NOMO-1 (cell line): ENCODE results near the gene COIL.

ENCODE experiments used
- DNase-seq, 2 experiments: peaks; one replicate each; lab custom pipeline; 2025; ENCODE audit not compliant: unreplicated experiment in 2 of 2; lab: John Stamatoyannopoulos, UW

The COIL gene

DNA sequence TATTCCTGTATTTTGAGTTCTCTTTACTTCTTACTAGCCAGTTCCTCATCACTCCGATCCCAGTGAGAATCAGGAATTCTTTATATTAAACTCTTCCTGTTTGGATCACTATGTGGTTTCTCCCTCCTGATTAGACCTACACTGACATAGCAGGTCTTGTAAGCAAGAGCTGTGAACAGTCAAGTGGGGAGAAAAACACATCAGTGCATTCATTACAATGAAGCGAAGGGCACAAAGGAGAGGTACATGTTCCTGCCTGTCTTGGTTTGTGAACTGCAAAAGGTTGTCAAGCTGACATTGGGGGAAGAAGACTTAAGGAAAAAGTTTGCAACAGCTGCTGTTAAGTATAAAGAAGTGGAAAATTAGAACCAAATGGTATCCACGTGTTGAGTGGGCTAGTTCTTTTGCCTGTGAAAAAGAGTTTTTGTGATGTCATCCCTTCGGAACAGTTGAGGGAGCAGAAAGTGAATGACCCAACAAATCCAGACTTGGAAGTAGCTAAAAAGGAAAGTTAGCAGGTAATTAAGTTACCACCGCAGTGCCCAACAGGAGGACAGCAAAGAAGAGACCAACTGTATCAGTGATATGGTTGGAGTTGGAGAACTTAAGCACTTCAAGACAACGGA, 24.0 kb downstream of the COIL start:
- DNase-seq = no peak

DNA sequence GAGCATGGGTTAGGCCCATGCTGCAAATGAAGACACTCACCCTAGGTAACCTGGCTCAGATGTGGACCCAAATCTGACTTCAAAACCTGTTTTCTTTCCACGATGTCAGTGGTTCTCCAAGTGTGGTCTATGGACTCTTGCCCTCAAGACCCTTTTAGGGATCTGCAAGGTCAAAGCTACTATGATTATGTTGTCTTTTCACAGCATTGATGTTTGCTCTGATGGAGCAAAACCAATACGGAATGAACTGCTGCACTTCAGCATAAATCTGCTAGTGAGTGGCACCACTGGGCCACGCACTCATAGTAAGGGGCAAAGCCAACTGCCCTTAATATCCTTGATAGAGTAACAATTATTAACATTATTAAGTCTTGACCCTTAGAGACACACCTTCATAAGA, 25.4 kb downstream of the COIL start:
- no peak for DNase-seq

DNA sequence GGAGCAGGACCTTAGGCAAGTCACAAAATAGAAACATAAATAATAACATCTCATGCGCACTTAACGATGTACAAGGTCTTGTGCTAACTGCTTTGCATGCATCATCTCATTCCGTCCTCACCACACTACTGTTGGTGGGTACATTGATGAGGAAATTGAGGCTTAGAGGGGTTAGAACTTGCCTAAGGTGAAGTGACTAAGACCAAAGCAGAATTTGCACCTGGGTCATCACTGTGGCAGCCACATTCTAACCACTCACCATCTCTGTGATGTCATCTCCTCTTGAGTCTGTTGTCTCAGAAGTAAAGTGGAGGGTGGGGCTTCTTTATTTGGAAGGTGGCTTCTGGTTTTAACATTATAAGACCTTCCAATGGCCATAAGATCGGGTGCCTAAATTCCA, 26.6 kb downstream of the COIL start:
- DNase-seq = no peak

DNA sequence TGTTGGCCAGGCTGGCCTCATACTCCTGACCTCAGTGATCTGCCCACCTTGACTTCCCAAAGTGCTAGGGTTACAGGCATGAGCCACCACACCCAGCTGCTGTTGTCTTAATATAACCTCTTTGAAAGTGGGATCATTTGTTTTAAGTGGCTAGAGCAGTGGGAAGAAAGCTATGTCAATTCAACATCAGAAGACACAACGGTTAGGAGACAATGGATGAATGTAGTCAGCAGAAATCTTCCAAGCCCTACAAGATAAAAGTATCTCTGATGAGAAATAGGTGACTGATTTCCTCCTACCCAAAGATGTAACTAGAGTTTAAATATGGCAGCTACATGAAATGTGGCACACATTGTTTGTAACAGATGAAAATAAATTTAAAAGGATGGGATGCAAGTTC, 27.0 kb downstream of the COIL start:
- no peak for DNase-seq

DNA sequence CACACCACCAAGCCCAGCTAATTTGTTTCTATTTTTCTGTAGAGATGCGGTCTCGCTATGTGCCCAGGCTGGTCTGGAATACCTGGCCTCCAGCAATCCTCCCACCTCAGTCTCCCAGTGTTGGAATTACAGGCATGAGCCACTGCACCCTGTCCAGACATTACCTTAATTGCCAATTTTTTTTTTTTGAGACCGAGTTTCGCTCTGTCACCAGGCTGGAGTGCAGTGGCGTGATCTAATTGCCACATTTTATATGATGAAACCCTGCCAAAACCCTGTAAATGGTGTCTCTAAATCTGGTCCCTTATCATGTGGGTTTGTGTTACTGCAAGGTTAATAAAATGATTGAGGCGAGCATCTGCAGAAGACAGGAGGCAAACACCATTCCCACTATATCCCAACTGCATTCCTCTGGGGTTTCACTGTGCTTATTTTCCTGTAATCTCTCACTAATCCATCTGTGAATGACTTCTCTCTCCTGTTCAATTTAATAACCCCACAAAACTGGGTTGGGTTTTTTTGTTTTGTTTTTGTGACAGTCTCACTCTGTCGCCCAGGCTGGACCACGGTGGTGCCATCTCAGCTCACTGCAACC, 27.6 kb downstream of the COIL start:
- DNase-seq = no peak

DNA sequence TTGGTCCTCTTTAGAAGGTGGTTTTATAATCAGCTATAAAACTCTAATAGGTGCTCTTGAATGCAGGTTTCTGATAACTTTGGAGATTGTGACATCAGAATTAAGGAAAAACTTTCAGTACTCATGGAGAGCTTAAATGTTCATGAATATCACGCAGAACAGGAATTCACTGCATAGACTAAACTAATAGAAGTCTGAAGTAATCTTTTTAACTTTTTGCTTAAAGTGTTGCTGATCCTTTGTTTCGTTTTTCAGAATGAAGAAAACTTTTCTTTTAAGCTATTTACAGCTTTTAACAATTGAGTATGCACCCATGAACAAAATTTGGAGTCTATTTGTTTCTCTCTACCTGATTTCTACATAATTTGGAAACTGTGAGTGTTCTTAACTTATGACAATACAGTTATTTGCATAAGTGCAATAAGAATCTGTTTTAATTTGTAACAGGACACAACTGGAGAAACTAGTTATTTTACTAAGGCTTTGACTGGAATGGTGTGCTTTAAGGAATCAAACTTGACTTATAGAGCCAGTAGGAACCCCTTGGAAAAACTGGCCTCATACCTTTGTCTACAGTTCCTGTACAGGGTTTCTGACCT, 30.0 kb downstream of the COIL start:
- DNase-seq = no peak

DNA sequence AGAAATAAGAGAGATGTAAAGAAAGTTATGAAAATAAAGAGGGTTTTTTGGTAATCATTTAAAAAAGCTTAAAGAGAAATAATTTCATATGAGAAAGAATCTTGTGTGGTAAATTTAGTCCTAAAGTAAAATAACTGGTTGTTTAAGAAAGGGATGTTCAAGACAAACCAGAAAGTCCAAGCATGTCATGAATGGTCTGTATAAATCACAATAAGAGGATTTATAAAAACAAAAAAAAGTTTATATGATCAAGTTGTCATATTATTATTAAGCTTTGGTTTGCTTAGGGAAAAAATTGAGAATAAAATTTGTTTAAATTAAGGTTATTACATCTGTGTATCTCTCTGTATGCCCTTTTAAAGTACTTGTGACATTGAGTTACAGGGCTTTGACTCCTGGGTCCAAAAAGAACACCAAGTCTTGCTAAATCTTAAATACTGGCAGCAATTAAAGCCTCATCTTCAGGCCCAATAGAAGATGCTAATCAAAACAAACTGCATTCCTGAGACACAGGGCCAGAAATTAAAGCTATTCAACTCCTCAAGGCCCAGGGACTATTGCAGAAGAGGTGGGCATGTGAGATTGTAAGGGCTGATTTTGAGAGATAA, 31.4 kb downstream of the COIL start:
- DNase-seq = no peak

DNA sequence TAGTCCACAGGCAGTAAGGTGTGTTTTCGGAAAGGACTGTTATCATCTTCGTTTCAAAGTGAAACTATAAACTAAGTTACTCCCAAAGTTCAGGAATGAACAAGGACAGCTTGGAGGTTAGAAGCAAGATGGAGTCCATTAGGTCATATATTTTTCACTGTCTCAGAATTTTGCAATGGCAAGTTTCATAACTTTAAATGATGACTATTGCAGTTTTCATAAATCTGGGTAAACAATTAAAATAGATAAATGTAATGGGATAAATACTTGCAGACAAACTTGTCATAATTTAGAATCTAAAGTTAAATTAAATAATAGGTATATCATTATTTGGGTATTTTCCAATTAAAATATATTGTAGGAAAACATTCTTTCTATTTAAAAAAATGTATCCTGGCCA, 32.3 kb downstream of the COIL start:
- no peak for DNase-seq

DNA sequence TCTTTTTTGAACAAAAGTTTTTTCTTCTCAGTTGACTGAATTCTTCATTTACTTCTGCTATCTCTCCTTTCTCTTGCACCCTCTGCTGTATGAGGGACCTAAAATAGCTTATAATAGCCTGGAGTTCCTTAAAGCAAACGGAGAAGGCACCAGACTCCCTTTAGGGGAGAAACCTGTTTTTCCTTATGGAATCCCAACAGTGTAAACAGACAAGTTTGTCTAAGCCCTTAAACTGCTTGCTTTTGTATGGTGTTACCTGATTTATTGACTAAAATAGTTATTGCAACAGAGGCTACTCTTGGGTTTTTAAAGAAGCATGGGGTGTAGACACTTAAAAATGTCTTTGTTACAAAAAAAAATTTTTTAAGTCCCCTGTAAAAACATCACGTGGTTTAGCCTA, 34.1 kb downstream of the COIL start:
- peak in 1 of 2 experiments; percentile 32 for DNase-seq

DNA sequence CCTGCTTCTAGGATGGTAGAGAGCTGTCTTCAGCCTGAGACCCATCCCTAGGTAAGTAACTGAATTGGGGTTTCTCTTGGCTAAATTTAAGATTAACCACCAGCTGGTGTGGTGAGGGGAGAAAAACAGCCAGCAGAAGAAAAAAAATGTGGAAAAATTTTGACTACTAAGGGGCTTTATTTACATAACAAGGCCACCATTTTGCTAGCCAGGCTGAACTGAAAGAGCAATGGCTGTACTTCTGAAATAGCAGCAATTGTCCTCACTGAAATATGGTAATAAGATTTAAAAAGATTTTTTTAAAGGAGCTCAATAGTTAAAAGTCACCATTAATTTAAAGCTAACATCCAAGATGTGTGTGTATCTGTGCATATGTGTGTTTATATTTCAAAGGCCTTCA, 34.6 kb downstream of the COIL start:
- no peak for DNase-seq

DNA sequence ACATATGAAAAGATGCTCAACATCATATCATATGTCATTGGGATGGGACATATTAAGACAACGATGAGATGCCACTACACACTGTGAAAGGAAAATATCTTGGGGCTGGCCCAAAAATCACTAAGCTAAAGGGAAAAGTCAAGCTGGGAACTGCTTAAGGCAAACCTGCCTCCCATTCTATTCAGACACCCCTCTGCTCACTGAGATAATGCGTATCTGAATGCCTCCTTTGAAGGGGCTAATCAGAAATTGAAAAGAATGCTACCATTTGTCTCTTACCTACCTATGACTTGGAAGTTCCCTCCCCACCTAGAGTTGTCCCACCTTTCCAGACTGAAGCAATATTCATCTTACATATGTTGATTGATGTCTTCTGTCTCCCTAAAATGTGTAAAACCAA, 35.8 kb downstream of the COIL start:
- DNase-seq = no peak

DNA sequence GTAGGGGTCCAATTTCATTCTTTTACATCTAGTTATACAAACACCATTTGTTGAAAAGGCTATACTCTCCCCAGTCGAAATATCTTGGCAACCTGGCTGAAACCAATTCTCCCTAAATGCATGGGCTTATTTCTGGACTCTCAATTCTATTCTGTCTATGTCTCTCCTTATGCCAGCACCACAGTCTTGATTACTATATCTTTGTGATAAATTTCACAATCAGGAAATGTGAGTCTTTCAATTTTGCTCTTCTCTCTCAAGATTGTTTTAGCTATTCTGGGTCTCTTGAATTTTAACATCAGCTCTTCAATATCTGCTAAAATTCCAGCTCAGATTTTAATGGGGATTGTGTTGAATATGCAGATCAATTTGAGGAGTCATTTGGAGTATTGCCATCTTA, 41.1 kb downstream of the COIL start:
- DNase-seq = peak; percentile 3 to 40

DNA sequence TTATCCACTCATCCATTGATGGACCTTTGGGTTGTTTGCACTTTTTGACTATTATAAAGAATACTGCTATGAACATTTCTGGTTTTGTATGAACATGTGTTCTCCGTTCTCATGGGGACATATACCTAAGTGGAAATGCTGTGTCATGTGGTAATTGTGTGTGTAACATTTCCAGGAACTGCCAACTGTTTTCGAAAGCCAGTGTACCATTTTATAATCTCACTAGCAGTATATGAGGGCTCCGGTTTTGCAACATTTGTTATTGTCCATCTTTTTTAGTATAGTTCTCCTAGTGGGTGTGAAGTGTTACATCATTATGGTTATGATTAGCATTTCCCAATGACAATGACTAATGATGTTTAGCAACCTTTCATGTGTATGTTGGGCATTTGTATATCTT, 41.9 kb downstream of the COIL start:
- DNase-seq = peak; percentile 86 to 96

DNA sequence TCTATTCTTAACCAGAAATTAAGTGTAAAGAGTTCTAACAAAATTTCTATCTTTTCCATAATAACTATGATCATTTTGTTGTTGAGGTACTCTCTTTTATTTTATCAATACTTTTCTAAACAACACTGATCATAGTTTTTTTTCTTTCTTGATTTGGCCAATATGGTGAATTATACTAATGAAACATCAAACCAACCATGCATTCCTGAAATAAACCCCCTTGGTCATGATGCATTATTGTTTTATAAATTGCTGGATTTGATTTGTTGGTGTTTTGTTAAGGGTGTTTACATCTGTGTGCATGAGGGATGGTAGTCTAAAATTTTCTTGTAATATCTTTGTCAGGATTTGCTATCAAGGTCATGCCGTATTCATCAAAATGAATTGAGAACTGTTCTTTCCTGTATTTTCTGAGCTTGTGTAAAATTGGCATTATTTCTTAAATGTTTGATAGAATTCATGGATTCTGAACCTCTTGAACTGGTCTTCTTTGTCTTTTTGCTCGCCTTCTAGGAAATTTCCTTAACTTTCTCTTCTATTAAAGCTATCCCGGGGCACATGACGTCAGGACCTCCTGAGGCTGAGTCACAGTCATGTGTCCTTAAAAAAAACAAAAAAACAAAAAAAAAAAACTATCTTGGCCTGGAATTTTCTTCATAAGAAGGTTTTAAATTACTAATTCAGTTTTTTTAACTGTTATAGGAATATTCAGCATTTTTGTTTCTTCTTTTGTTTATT, 43.1 kb downstream of the COIL start:
- no peak for DNase-seq

DNA sequence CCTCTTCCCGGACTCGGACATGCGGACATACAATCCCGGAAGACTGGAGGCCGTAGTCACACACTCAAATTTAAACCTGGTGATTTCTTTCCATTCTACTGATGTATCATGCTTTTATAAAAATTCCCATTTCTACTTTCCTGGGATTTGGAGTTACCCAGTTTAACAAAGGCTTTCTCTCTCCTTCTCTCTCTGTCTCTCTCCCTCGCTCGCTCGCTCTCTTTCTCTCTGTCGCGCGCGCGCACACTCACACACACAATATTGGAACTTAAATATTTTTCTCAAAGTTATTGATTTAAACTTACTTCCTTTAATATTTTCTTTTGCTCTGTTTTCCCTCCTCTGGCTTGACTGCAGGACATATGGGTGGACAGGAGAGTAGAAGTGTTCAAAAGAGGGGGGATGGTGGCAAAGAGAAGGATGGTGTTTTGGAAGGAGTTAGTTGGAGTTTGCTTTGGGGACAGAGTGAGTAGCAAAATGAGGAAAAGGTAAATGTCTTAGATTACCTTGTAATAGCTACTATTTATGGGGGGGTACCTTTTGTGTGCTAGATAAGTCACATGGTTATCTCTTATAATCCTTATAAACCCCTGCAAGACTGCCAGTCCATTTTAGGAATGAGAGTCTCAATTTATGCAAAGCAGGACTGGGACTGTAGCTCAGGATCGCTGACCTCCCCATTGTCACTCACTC, 46.1 kb downstream of the COIL start:
- DNase-seq = no peak

DNA sequence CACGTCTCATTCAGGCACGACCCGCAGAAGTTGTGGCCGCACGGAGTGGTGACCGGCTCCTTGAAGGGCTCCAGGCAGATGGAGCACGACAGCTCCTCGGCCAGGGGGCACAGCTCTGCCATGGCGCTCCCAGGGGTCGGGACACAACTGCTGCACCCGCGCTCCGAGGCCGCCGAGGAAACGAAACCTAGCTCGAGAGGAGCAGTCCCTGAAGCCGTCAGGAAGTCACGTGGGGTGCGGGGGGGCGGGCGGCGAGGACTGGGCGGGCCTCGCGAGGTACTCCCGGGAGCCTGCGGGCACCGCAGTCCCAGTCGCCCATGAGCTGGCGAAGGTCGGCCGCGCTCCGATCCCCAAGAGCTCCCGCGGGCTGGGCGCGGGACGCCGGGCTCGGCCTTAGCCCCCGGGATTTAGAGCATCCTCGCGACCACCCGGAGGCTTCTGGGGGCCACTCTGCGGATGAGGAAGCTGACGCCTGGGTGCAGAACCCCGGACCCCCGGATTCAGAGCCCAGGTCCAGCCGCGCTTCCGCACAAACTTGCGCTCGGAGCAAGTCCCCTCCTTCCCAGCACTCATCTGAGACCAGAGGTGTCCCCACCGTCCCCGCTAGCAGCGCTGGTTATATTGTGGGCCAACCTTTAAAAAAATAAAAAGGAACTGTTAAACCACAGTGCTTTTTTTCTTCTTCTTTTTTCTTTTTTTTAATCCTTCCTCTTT, 46.8 kb downstream of the COIL start, which contains the start of gene TRIM25:
Gene TRIM25, minus strand, starts transcription at position 183 of the 714 bp plus-strand sequence. Its CDS starts 61 bp downstream, at position 122.
- DNase-seq = peak; percentile 84 to 95

DNA sequence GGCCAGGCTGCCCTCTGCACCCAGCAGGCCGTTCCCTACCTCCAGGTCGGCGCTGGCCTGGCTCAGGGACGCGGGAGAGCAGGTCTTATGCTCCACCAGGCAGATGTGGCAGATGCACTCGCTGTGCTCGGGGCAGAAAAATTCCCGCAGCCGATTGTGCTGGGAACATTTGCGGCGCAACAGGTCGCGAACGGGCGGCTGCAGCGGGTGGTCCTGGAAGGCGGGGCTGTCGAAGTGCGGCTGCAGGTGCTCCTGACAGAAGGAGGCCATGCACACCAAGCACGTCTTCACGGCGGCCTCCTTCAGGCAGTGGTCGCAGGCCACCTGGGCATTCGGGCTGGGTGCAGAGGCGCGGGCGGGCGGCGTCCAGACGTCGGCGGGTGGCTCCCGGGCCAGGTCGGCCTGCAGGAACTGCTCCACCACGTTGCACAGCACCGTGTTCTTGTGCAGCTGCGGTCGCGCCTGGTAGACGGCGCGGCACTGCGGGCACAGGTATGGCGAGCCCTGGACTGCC, 47.4 kb downstream of the COIL start:
- DNase-seq = peak in 1 of 2 experiments; percentile 53

DNA sequence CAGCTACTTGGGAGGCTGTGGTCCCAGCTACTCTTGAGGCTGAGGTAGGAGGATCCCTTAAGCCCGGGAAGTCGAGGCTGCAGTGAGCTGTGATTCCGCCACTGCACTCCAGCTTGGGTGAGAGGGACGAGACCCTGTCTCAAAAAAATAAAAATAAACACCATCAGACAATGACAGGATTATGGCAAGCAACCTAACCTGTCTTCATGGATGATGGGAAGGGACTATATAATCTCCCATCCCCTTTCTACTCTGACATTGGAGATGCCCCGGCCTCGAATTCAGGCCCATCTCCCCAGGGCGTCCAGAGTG, 47.9 kb downstream of the COIL start:
- DNase-seq = no peak

DNA sequence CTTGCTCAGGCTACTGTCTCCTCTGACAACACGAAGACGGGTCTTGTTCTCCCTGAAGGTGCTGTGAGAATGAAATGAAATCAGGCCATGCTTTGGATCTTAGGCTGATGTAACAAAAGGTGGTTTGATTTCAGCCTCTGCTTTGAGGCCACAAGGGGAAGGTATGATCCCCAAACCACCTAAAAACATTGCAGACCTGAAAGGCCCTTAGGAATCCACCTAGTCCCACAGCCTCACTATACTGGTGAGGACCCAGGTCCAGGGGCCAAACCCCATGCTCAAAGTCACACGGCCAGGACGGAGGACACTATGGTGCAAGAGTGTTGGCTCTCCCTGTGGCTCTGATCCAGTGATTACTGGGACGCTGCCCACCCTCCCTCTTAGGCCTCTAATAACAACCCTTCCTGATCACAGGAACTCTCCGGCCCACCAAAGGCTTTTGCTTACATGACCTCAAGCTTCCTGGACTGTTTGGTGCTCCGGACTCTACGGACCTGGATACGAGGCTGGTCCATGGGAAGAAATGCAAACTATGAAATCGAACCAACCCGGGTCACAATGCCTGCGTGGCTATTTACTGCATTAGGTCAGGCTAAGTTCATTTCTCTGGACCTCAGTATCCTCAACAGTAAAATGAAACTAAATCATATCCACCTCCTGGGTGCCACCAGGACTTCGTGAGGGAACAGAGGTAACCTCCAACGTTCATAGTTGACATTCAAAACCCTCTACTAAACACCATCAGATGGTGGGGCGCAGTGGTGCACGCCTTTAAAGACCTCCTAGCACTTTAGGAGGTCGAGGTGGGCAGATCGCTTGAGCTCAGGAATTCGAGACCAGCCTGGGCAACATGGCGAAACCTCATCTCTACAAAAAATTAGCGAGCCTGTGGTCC, 48.5 kb downstream of the COIL start:
- DNase-seq = no peak
